ENCODE results near the gene HOXB9.

The HOXB9 gene

DNA sequence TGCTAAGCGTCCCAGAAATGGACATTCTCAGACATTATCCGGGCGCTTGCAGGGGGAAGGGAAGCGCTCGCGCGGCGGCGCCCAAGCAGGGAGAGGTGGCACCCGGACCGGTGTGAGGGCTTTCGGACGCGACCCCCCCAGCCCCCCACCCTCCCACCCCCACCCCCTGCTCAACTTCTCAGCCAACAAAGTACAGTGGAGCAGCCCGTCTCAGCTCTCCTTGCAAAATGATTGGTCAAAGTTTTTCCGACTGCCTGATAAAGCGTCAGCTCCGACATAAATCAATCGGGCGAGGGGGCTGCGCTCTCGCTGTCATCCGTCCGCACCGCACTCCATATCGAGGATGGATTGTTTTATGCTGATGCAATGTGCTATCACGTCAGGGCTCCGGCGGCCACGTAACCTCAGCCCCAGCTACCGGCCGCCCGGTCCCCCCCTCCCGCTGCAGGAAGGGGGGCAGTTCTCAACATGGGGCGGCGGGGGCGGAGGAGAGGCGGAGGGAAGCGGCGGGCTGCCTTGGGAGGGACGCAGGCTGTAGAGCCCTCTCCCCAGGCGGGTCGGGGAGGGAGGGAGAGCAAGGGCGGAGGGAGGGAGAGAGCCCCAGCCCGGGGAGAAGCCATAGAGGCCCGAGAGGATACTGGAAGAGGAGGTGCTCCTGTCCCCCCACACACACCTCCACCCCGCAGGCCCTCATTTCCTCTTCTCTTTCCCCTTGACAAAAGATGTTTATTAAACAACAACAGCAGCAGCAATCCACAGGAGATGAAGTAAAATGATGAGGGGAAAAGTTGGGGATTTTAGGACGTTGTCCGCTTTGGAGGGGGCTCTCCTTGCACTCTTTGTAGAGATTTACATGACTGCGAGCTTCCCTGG, at the start of gene HOXB9:
Gene HOXB9 (minus strand): TSS at position 114 of the 873 bp plus-strand sequence. CDS start 89 bp downstream, at position 25.
- ChIA-PET CTCF (interaction anchor here (0.9 to 2.9 kb wide), 9 partner anchors 8 to 318 kb away, joined by 3 to 22 read pairs (median 4); no protein-coding TSS in a partner anchor), POLR2A (interaction anchor here (1.1 kb wide), 1 partner anchor 39 kb away, joined by 3 read pairs; no protein-coding TSS in a partner anchor)
- TF ChIP-seq, protein P1, sequence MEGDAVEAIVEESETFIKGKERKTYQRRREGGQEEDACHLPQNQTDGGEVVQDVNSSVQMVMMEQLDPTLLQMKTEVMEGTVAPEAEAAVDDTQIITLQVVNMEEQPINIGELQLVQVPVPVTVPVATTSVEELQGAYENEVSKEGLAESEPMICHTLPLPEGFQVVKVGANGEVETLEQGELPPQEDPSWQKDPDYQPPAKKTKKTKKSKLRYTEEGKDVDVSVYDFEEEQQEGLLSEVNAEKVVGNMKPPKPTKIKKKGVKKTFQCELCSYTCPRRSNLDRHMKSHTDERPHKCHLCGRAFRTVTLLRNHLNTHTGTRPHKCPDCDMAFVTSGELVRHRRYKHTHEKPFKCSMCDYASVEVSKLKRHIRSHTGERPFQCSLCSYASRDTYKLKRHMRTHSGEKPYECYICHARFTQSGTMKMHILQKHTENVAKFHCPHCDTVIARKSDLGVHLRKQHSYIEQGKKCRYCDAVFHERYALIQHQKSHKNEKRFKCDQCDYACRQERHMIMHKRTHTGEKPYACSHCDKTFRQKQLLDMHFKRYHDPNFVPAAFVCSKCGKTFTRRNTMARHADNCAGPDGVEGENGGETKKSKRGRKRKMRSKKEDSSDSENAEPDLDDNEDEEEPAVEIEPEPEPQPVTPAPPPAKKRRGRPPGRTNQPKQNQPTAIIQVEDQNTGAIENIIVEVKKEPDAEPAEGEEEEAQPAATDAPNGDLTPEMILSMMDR (IDR thresholded peaks at IDR 0.05; ENCODE audit: insufficient read depth, low read length, missing control alignments) = no peak
- no peak for DNase-seq (ENCODE audit: low read depth, low spot score)
- peak within 1 kb of the TSS; percentile 51 for H3K4me3 ChIP-seq (ENCODE audit: low read depth, low read length)

DNA sequence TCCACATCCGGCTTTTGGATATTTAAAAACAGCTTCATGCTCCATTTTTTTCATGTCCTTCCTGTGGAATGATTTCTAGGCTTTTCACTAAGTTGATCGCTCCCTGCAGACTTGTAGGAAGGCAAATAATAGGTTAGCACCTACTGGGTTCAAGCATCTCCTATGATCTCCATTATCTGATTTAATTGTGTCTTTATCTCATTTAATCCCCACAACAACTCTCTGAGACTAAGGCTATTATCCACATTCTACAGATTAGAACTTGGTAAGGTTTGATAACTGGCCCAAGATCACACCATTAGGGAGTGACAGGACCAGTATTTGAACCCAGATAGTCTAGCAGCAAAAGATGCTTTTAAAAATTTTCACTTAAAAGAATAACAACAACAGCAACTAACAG, 46.2 kb upstream of the HOXB9 start:
- ChIA-PET CTCF (interaction anchor here (0.8 to 13.2 kb wide), 9 partner anchors 7 to 210 kb away, joined by 3 to 260 read pairs (median 5); no protein-coding TSS in a partner anchor), POLR2A (no interaction called here)
- no peak for DNase-seq (ENCODE audit: low read depth, low spot score)
- no peak overlapping the region for H3K4me3 ChIP-seq (ENCODE audit: low read depth, low read length)
- TF ChIP-seq, protein P1 (IDR thresholded peaks at IDR 0.05; ENCODE audit: insufficient read depth, low read length, missing control alignments) = no peak

DNA sequence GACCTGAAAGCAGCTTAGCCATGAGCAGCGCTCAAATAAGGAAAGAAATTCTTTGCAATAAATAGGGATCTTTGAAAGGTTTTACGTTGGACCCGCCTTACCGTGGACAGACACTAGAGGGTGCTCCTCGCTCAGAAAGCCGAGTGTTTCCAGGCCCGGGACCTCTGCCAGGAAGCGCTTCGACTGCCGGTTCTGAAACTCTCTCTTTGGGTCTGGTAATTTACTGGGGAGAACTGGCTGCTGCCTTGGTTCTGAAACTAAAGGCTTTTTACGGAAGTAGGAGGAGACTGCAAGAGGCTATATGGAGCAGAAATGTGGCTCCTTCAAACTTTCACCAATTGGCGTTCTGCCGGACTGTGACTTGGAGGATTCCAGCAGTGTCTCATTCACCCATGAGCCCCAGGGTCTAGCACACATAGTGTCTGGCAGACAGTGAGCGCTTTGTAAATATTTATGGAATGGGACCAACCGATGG, 45.6 kb upstream of the HOXB9 start:
- TF ChIP-seq, protein P1 (IDR thresholded peaks at IDR 0.05; ENCODE audit: insufficient read depth, low read length, missing control alignments) = peak; percentile 81
- POLR2A ChIA-PET = interaction anchor here (0.8 kb wide), 1 partner anchor 14 kb away, joined by 3 read pairs; no protein-coding TSS in a partner anchor
- DNase-seq (ENCODE audit: low read depth, low spot score) = peak; percentile 14
- H3K4me3 ChIP-seq (ENCODE audit: low read depth, low read length) = peak overlapping the region; percentile 43
- CTCF ChIA-PET = interaction anchor here (0.6 to 13.2 kb wide), 27 partner anchors 7 to 620 kb away, joined by 3 to 260 read pairs (median 4); partner anchors contain the start of gene PRAC1

DNA sequence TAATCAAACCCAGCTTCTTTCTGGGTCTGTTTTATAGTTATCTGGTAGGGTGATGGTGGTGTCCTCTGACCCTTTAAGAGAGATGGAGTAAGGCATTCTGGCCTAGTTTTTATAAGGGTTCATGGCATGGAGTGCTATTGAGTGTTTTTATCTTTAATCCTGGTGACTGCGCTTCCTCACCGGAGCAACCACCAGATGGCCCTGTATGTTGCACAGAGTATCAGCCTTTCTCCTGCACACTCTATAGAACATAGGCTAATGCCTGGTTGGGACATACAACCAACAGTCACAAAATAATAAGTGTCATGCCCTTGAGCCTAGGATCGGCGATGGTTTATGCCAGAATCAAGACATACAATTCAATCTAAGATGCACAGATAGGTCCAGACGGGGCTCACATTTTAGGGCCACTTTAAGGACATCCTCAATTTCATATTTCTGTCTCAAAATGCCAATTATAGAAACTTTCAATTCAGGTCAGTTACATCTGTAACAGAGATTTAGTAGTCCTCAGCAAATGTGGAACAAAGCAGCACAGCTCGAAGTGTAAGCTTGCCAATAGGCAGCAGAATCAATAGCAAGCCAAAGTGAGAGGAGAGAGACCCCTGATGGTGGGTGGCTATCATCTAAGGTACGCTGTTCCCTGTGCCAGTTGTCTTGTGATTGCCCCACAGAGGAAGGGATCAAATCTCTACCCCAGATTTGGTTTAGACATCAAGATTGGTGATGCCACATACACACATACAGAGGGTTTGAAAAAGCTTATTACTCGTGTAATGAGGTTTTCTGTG, 37.2 kb upstream of the HOXB9 start:
- DNase-seq (ENCODE audit: low read depth, low spot score) = no peak
- POLR2A ChIA-PET = interaction anchor here (0.5 kb wide), 1 partner anchor 180 kb away, joined by 3 read pairs; no protein-coding TSS in a partner anchor
- TF ChIP-seq, protein P1 (IDR thresholded peaks at IDR 0.05; ENCODE audit: insufficient read depth, low read length, missing control alignments) = peak; percentile 5
- CTCF ChIA-PET = interaction anchor here (0.8 to 2.1 kb wide), 8 partner anchors 8 to 216 kb away, joined by 3 to 9 read pairs (median 4); no protein-coding TSS in a partner anchor
- H3K4me3 ChIP-seq (ENCODE audit: low read depth, low read length) = no peak overlapping the region

DNA sequence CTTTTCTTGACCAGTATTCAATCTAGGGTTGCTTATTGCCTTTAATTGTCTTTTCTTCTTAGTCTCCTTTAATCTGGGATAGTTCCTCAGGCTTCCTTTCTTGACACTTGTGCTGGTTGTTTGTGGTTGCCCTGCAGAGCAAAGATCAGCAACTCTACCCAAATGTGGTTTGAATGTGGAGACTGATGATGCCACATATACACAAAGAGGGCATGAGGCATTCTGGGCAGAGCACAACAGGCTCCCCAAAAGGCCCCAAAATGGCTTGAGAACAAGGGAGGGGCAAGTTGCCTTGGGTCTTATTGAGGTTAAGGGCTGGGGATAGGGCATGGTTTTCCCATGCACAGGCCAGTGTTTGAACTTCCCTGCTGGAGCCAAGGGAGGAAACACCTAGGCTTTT, 29.8 kb upstream of the HOXB9 start:
- no peak for DNase-seq (ENCODE audit: low read depth, low spot score)
- POLR2A ChIA-PET = no interaction called here
- CTCF ChIA-PET = interaction anchor here (1.2 to 2.5 kb wide), 6 partner anchors 15 to 223 kb away, joined by 3 to 13 read pairs (median 6); no protein-coding TSS in a partner anchor
- no peak overlapping the region for H3K4me3 ChIP-seq (ENCODE audit: low read depth, low read length)
- TF ChIP-seq, protein P1 (IDR thresholded peaks at IDR 0.05; ENCODE audit: insufficient read depth, low read length, missing control alignments) = no peak

All from AG04449 (cell line).